GM19240 (cell line): Measurements from ENCODE around the gene CKMT1A.
"Not testable (repeated sequence)": the region's sequence is repeated elsewhere in the genome, so short reads cannot be mapped to it uniquely, and the experiment has no call there.

Source experiments
- DNase-seq: peaks from one replicate; pipeline ENCODE4 v3.0.0; 2011; ENCODE audit warnings: low spot score; ENCODE audit not compliant: insufficient read length

CKMT1A gene

DNA sequence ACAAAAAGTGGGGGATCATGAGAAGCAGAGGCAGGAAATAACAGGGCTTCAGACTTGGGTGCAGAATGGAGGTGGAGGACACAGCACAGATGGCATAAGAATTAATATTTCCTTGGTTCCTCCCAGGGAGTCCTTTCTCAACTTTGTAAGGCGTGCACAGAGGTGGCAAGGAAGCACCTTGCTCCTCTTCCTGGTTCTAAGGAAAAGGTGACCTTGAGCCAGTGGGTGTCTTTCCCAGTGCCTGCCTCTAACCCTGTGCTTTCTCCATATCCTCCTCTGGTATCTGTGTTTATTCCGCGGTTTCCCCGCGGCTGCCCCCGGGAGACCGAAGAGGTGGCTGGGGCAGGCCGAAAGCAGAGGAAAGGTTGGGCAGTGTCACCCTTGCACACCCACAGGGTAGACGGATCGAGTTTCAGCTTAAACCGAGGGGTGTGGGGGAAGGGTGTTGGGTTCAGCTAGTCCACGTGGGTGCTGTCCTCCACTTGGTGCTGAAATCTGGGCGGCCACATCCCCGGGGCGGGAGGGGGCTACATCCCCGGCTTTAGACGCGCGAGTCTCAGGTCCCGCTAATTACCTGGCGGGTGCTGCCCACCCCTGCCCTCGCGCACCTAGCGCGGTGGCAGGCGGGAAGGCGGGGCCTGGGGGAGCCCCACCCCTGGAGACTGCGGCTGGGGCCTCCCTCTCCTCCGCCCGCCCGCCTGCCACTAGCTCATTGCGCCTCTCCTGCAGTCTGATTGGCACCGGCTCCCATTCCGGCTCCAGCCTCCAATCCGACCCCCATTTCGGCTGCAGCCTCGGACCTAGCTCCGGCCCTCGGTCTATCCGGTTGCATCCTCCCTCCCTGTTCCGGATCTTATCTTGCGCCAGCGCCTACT is at the start of gene CKMT1A:
Gene CKMT1A, plus strand, starts transcription at position 712 of the 875 bp plus-strand sequence. CDS start 192 bp downstream, outside the sequence.
- DNase-seq = not testable (repeated sequence)

DNA sequence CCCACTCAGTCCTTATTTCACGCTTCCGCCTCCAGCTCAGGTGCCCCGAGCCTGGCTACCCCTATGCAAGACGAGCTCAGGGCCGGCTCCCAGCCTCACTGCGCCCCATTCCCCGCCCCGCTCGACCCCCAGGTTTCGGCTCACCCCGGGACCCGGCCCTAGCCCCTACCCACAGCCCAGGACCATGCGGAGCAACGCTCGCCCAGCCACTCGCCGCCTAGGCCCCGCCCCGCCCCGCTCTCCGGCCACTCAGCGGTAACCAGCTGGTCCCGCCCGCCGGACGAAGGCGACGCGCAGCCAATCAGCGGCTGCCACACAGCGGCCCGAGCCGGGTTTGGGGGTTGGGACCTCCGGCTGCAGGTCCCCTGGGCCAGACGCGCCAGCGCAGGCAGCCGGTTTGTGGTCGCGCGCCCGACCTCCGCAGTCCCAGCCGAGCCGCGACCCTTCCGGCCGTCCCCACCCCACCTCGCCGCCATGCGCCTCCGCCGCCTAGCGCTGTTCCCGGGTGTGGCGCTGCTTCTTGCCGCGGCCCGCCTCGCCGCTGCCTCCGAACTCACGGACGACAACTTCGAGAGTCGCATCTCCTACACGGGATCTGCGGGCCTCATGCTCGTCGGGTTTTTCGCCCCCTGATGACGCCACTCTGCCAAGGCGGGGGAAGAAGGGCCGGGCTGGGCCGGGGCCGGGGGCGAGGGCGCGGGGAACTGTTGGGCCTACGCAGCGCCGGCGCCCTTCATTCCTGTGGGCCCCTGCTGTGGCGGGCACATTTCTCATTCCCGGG is 44.8 kb upstream of the CKMT1A start, which contains the start of gene CATSPER2:
Gene CATSPER2, minus strand, starts transcription at position 196 of the 781 bp plus-strand sequence. CDS start 783 bp downstream, outside the sequence.
- no peak for DNase-seq

GRCh38 chr15:43649430-43649926 is 44.2 kb upstream of the CKMT1A start:
- DNase-seq = not testable (repeated sequence)

- DNase-seq = not testable (repeated sequence)
Observed at GRCh38 chr15:43659727-43660126, 33.9 kb upstream of the CKMT1A start.

DNA sequence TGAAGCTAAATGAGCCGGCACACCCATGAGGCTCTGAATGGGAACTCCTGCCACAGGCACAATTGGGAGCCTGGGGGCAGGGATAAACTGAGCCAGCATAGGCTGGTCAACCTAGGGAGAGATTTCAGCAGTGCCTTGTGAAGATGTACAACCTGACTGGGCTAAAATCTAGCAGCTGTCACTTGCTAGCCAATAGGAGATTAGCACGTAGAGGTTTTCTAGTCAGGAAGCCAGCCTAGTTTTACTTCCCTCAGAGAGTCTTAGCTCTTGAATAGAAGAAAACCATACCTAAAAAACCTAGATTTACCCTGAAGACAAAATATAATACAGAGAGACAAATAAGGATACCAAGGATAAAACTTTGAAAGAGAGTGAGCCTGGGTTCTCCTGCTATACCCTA is 31.4 kb upstream of the CKMT1A start:
- DNase-seq = not testable (repeated sequence)

DNA sequence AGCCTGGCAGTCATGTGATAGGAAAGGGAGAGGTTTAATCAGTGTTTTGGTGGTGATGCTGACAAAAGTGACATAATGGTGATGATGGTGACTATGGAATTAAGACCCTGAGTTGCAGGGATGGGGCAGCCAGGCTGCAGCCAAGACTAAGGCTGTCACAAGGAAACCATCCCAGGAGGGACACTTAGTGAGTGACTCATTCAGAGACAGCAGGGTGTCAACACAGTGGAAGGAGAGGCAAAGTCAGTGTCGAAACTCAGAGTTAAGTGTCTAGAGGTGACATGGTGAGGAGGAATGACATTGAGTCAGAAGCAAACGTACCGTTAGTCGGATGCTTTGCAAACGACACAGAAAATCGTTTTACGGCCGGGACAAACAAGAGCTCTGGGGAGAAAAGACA is 30.3 kb upstream of the CKMT1A start:
- not testable (repeated sequence) for DNase-seq

DNA sequence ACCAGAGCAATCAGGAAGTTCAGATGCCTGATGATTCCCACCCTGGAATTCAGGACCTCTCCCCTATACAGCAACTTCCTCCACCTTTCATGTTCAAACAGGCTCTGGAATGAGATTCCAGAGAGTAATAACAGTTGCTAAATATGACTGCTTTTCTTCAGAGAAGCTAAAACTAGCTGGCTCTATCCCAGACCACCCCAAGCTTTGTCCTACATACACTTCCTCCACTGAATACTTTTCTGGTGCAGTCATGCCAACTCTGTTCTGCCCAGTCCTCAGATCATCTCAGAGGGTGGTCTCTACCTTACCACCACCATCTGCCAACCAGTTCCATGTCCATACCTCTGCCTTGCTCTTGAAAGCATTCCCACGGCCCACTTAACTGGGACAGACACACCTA is 27.5 kb upstream of the CKMT1A start:
- not testable (repeated sequence) for DNase-seq

DNA sequence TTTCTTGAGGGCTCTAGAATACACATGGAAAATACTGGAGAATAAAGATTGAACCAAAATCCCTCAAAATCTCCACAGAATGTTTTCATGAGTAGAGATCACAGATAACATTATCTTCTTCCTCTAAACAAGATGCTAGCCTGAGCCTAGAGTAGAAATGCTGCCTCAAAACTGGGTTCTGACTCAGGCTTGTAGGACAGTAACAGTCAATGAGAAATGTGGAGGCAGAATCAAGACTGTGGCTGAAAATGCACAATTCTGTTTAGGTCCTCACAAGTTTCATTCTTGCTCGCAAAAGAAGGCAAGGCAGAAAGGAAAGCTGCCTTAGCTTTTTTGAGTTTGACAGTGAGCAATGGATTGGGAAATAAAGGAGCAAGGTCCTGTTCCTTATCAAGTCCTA is 19.5 kb upstream of the CKMT1A start:
- DNase-seq = not testable (repeated sequence)

DNA sequence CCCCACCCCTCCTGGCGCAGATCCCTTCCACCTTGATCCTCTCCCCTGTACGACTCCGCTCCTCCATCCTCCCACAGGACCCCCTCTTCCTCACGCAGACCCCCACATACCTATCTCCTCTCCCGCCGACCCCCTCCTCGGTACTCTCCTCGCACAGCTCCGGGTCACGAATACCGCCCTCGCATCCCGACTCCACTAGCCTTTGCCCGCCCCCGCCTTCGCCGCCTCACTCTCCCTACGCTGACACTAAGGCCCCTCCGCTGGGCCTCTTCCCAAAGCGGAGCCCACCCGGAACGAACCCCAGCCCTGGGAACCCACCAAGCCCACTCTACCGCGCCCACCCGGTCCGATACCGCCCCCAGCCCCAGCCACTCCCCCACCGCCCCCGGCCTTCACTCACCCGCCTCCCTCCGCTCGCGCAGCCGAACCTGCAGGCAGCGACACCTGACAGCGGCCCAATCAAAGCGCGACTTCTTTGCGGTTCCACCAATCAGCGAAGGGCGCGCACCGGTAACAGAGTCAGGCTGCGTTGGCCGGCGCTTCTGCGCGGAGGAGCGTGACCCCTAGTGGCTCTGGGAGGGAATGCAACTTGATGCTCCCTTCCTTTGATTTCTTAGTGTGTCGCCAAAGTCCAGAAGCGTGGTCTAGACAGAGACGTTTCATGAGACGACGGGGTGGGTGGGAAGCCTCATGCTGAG is 3.9 kb upstream of the CKMT1A start:
- DNase-seq = not testable (repeated sequence)

DNA sequence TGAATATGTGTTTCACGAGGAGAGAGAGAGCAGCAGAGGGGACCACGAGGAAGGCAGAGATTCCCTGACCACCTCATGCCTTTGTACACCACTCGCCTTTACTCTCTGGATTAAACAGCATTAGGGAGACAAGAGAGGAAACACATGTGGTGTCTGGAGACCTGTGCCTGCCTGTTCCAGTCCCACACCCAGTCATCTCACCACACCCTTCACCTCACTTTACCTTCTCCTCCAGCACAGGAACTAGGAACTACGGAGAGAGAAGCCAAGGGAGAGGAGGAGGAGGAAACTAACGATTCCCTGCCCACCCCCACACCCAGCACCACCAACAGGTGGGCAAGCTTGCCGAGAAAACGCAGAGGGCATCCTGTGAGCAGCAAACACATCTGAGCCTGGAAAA is 980 bp upstream of the CKMT1A start:
- not testable (repeated sequence) for DNase-seq

DNA sequence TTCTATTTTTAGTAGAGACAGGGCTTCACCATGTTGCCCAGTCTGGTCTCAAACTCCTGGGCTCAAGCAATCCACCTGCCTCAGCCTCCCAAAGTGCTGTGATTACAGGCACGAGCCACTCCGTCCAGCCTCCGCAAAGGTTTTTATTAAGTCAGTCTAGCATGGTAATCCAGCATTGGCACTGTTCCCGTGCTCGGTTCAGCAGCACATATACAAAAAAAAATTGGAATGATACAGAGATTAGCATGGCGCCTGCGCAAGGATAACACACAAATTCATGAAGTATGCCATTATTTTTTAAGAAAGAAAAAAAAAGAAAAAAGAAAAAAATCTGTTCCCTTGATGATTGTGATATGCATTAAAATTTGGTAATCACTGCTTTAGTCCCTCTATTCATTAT is 8.5 kb downstream of the CKMT1A start:
- no peak for DNase-seq

- no peak for DNase-seq
Observed at GRCh38 chr15:43702701-43703424, 9.2 kb downstream of the CKMT1A start.

DNA sequence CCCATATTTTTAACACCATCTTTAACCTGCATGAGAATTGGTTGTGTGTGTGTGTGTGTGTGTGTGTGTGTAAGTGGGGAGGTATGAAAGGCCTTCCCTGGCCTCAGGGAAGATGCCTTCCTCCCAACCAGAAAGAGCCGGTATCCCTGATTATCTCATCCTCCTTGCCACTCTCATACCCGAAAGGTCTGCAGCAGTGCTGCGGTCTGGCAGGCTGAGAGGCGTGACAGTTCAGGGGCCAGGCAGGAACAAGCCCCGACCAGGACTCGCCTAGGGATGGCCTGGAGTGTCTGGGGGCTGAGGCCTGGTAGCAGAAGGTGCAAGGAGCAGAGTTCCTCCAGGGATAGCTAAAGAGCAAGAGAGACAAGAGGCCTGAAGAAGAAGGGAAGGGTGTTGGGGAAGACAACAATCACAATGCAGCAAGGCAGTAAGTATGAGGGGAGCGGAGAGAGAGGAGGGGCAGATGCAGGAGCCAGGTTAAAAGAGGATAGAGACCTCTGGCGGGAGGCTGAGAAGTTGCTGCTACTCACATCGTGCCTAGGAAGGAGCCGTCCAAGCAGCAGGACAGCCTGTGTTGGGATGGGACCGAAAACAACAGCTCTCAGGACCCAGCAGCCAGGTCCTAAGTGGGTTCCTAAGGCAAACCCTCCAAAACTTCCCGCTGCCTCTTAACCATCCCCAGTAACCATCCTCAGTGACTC is 16.9 kb downstream of the CKMT1A start:
- DNase-seq = not testable (repeated sequence)

DNA sequence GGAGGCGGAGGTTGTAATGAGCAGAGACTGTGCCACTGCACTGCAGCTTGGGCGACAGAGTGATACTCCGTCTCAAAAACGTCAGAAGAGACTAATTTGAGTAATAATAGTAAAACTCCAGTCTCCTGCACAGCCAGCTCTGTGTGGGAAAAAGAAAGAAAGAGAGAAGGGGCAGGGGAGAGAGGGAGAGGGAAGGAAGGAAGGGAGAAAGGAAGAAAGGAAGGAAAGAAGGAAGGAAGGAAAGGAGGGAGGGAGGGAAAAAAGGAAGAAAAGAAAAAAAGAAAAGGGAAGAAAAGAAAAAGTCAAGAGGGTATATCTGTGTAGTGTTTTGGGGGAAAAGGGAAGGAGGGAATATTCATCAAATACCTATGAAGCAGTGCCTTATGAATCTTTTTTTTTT is 29.5 kb downstream of the CKMT1A start:
- no peak for DNase-seq

- not testable (repeated sequence) for DNase-seq
Observed at GRCh38 chr15:43726306-43726705, 32.6 kb downstream of the CKMT1A start.

GRCh38 chr15:43728053-43728725 is 34.5 kb downstream of the CKMT1A start:
- not testable (repeated sequence) for DNase-seq

- no peak for DNase-seq
Observed at GRCh38 chr15:43735416-43735815, 41.8 kb downstream of the CKMT1A start.

DNA sequence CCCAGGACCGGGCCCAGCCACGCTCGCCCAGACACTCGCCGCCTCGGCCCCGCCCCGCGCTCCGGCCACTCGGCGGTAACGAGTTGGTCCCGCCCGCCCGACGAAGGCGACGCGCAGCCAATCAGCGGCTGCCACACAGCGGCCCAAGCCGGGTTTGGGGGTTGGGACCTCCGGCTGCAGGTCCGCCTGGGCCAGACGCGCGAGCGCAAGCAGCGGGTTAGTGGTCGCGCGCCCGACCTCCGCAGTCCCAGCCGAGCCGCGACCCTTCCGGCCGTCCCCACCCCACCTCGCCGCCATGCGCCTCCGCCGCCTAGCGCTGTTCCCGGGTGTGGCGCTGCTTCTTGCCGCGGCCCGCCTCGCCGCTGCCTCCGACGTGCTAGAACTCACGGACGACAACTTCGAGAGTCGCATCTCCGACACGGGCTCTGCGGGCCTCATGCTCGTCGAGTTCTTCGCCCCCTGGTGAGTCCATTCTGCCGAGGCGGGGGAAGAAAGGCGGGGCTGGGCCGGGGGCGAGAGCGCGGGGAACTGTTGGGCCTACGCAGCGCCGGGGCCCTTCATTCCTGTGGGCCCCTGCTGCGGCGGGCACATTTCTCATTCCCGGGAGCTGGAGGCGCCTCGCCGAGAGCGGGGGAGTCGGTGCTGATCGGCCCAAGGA is 52.7 kb downstream of the CKMT1A start, which contains the start of gene PDIA3:
Gene PDIA3, plus strand, starts transcription at position 194 of the 658 bp plus-strand sequence. Its CDS starts 102 bp downstream, at position 296.
- DNase-seq = peak; percentile 53

- DNase-seq = not testable (repeated sequence)
Observed at GRCh38 chr15:43746903-43747309, 53.2 kb downstream of the CKMT1A start.
